ENCODE results near the gene MAFB.

DNA sequence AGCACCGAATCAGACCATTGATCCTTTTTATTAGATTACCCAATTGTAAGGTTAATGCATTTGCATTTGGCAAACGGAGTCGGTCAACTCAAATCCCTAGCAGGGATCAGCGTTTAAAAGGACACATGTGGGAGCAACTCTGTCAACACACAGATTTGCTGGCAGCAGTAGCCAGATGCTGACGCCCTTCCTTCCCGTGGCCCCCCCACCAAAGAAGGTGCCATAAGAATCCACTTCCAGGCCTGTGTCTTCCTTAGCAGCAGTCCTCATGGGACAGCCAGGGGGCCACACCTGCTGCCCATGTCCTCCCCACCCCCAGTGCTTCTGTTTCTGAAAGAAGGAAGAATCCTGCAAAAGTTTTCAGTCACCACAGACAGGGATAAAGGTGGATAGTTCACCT, 24.5 kb upstream of the MAFB start:
- TF ChIP-seq, protein P1, sequence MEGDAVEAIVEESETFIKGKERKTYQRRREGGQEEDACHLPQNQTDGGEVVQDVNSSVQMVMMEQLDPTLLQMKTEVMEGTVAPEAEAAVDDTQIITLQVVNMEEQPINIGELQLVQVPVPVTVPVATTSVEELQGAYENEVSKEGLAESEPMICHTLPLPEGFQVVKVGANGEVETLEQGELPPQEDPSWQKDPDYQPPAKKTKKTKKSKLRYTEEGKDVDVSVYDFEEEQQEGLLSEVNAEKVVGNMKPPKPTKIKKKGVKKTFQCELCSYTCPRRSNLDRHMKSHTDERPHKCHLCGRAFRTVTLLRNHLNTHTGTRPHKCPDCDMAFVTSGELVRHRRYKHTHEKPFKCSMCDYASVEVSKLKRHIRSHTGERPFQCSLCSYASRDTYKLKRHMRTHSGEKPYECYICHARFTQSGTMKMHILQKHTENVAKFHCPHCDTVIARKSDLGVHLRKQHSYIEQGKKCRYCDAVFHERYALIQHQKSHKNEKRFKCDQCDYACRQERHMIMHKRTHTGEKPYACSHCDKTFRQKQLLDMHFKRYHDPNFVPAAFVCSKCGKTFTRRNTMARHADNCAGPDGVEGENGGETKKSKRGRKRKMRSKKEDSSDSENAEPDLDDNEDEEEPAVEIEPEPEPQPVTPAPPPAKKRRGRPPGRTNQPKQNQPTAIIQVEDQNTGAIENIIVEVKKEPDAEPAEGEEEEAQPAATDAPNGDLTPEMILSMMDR (IDR thresholded peaks at IDR 0.05): no peak
- no peak for TF ChIP-seq POLR2A (IDR thresholded peaks at IDR 0.05)
